ENCODE data around the gene TENM4. TPM values are rescaled to one million over a fixed set of nuclear protein-coding genes. Genes with fewer than 3 reads are reported as not detected.

Gene TENM4
- total RNA-seq, 1 experiment from 2014 or later = 9.9 TPM

DNA sequence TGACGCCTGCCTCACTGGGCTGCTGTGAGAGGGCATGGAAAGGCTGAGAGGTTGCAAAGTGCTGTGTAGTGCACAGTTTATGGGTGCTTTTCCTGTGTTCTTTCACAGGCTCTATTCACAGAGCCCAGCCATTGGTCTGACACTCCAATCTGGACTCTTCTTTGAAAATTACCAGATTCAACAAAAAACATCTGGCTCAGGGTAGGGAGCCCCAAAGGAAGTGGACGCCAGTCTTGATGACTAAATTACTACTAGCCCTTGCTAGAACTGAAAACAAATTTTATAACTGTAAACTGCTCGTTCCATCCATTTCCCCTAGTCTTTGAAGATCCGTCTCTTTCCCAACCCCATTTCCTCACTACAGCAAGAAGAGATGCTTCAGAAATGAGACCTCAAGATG is 178.6 kb downstream of the TENM4 start:
- ChIA-PET POLR2A (interaction anchor here (1.0 kb wide), 1 partner anchor 88 kb away, joined by 3 read pairs; no protein-coding TSS in a partner anchor), CTCF (no interaction called here)
- no peaks in the 10 kb centered on the region for H3K4me1 Mint-ChIP-seq (ENCODE audit: insufficient read depth, unreplicated experiment)
- TF ChIP-seq, protein P1, sequence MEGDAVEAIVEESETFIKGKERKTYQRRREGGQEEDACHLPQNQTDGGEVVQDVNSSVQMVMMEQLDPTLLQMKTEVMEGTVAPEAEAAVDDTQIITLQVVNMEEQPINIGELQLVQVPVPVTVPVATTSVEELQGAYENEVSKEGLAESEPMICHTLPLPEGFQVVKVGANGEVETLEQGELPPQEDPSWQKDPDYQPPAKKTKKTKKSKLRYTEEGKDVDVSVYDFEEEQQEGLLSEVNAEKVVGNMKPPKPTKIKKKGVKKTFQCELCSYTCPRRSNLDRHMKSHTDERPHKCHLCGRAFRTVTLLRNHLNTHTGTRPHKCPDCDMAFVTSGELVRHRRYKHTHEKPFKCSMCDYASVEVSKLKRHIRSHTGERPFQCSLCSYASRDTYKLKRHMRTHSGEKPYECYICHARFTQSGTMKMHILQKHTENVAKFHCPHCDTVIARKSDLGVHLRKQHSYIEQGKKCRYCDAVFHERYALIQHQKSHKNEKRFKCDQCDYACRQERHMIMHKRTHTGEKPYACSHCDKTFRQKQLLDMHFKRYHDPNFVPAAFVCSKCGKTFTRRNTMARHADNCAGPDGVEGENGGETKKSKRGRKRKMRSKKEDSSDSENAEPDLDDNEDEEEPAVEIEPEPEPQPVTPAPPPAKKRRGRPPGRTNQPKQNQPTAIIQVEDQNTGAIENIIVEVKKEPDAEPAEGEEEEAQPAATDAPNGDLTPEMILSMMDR (IDR thresholded peaks at IDR 0.05; ENCODE audit: unreplicated experiment) = no peak
- no peak overlapping the region for H3K4me3 Mint-ChIP-seq (ENCODE audit: unreplicated experiment)
- H3K27ac Mint-ChIP-seq (ENCODE audit: low read depth, unreplicated experiment) = no peak overlapping the region
- no peaks in the 10 kb centered on the region for H3K36me3 Mint-ChIP-seq (ENCODE audit: insufficient read depth, unreplicated experiment)
- no TSS peak for BruUV-seq (replicated peaks)
- intact Hi-C loops (cut with micrococcal nuclease) = loop anchor here (5.0 kb wide), 1 partner anchor 615 kb away; no protein-coding TSS in a partner anchor
- no peaks in the 10 kb centered on the region for H3K9me3 Mint-ChIP-seq (ENCODE audit: unreplicated experiment)
- H3K27me3 Mint-ChIP-seq (ENCODE audit: insufficient read depth, unreplicated experiment) = no peaks in the 10 kb centered on the region
- no peak for DNase-seq (ENCODE audit: unreplicated experiment)

DNA sequence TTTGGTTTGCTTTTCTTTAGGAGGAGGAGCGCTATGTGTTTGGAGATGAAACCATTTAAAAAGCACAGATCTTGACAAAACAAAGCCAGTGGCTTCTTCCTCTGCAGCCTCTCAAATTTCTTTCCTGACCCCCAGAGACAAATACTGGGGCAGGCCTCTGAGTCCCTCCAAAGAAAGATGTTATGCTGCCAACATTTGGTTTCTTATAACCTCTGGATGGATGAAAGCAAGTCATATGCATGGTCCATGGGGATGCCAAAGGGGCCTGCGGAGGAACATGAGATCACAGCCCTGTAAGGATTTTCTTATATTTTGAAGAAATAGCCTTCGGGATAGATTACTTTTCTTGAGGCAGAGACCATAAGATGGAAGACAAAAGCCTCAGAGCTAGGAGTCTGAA is 179.1 kb downstream of the TENM4 start:
- CTCF ChIA-PET = interaction anchor here (0.9 kb wide), 1 partner anchor 616 kb away, joined by 4 read pairs; no protein-coding TSS in a partner anchor
- TF ChIP-seq, protein P1 (IDR thresholded peaks at IDR 0.05; ENCODE audit: unreplicated experiment) = no peak
- no peak overlapping the region for H3K27ac Mint-ChIP-seq (ENCODE audit: low read depth, unreplicated experiment)
- intact Hi-C loops (cut with micrococcal nuclease) = loop anchor here (5.0 kb wide), 1 partner anchor 614 kb away; no protein-coding TSS in a partner anchor
- no peaks in the 10 kb centered on the region for H3K27me3 Mint-ChIP-seq (ENCODE audit: insufficient read depth, unreplicated experiment)
- POLR2A ChIA-PET = no interaction called here
- no TSS peak for BruUV-seq (replicated peaks)
- H3K4me3 Mint-ChIP-seq (ENCODE audit: unreplicated experiment) = no peak overlapping the region
- no peaks in the 10 kb centered on the region for H3K9me3 Mint-ChIP-seq (ENCODE audit: unreplicated experiment)
- no peaks in the 10 kb centered on the region for H3K36me3 Mint-ChIP-seq (ENCODE audit: insufficient read depth, unreplicated experiment)
- no peaks in the 10 kb centered on the region for H3K4me1 Mint-ChIP-seq (ENCODE audit: insufficient read depth, unreplicated experiment)
- no peak for DNase-seq (ENCODE audit: unreplicated experiment)

DNA sequence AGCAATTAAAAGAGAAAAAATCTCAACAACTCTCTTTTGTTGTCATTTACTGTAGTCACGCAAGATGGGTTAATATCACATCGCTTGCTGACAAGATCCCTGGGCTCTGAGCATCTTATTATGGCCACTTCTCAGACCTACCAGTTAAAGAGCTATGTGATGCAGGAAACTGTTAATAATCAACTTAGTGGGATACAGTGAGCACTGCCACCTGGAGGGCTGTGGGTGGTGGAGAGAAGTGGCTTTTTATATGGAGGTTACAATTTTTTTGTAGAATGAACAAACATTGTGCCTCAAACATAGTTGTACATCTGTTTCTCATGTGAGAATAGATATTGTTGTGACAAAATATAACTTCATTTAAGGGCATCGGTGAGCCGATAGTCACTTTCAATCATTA is 181.0 kb downstream of the TENM4 start:
- Mint-ChIP-seq H3K4me3 (ENCODE audit: unreplicated experiment) (no peak overlapping the region), H3K36me3 (ENCODE audit: insufficient read depth, unreplicated experiment) (no peaks in the 10 kb centered on the region), H3K27me3 (ENCODE audit: insufficient read depth, unreplicated experiment) (no peaks in the 10 kb centered on the region), H3K27ac (ENCODE audit: low read depth, unreplicated experiment) (no peak overlapping the region), H3K4me1 (ENCODE audit: insufficient read depth, unreplicated experiment) (no peaks in the 10 kb centered on the region), H3K9me3 (ENCODE audit: unreplicated experiment) (no peaks in the 10 kb centered on the region)
- ChIA-PET POLR2A (no interaction called here), CTCF (interaction anchor here (1.1 kb wide), 1 partner anchor 196 kb away, joined by 3 read pairs; no protein-coding TSS in a partner anchor)
- TF ChIP-seq, protein P1 (IDR thresholded peaks at IDR 0.05; ENCODE audit: unreplicated experiment) = no peak
- peak; percentile 13 for DNase-seq (ENCODE audit: unreplicated experiment)
- intact Hi-C loops (cut with micrococcal nuclease) = loop anchor here (5.0 kb wide), 1 partner anchor 612 kb away; no protein-coding TSS in a partner anchor
- BruUV-seq (replicated peaks) = no TSS peak

DNA sequence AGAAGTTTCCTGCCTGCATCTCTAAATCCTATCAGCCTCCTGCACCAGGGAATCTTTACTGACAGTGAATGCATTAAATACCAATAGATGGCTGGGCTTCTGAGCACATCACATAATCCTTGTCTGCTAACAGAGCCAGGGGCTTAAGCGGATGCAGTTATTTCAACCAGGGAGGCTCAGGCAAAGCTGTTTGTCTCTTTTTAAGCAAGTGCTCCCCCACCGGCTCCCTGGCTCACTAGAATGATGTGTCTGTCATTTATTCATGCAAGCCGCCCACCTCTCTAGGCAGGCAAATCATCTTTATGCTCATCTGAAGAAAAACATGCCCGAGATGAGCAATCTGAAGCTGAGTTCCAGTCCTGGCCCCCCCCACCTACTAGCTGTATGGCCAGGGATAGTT is 182.3 kb downstream of the TENM4 start:
- POLR2A ChIA-PET = interaction anchor here (0.6 kb wide), 1 partner anchor 89 kb away, joined by 3 read pairs; no protein-coding TSS in a partner anchor
- intact Hi-C loops (cut with micrococcal nuclease) = no loop called here
- H3K27ac Mint-ChIP-seq (ENCODE audit: low read depth, unreplicated experiment) = no peak overlapping the region
- no peak overlapping the region for H3K4me3 Mint-ChIP-seq (ENCODE audit: unreplicated experiment)
- no peak for DNase-seq (ENCODE audit: unreplicated experiment)
- CTCF ChIA-PET = interaction anchor here (0.7 to 1.1 kb wide), 2 partner anchors 9 kb away, joined by 3 to 5 read pairs; no protein-coding TSS in a partner anchor
- no peaks in the 10 kb centered on the region for H3K4me1 Mint-ChIP-seq (ENCODE audit: insufficient read depth, unreplicated experiment)
- TF ChIP-seq, protein P1 (IDR thresholded peaks at IDR 0.05; ENCODE audit: unreplicated experiment) = no peak
- no peaks in the 10 kb centered on the region for H3K36me3 Mint-ChIP-seq (ENCODE audit: insufficient read depth, unreplicated experiment)
- no peaks in the 10 kb centered on the region for H3K9me3 Mint-ChIP-seq (ENCODE audit: unreplicated experiment)
- no TSS peak for BruUV-seq (replicated peaks)
- no peaks in the 10 kb centered on the region for H3K27me3 Mint-ChIP-seq (ENCODE audit: insufficient read depth, unreplicated experiment)

All from MCF 10A (cell line).